HG02610 (cell line): Measurements from ENCODE around the gene NCKAP5L.

Experiments
- ATAC-seq: cut with Tn5 transposase; IDR thresholded peaks from one replicate; pipeline ENCODE4 v1.9.1; 2021; ENCODE audit warnings: mild to moderate bottlenecking, moderate library complexity; ENCODE audit not compliant: unreplicated experiment

Gene NCKAP5L

GRCh38 chr12:49741882-49742620, 86.2 kb downstream of the NCKAP5L start:
- ATAC-seq = peak; percentile 53
